Osteocyte (in vitro differentiated cells): ENCODE data around the gene POFUT2. TPM values are rescaled to one million over a fixed set of nuclear protein-coding genes. Genes with fewer than 3 reads are reported as not detected.

Experiments used
- DNase-seq: peaks from one replicate; pipeline ENCODE4 v3.0.0; 2021; ENCODE audit warnings: mixed read lengths; ENCODE audit not compliant: unreplicated experiment; ENCODE audit errors: extremely low spot score
- H3K27ac Mint-ChIP-seq: one replicate; pipeline ENCODE4 v1.8.0; 2021; ENCODE audit warnings: mild to moderate bottlenecking, mixed read lengths; ENCODE audit not compliant: unreplicated experiment
- H3K27me3 Mint-ChIP-seq: one replicate; pipeline ENCODE4 v1.8.0; 2021; ENCODE audit warnings: mixed read lengths; ENCODE audit not compliant: unreplicated experiment
- H3K36me3 Mint-ChIP-seq: one replicate; pipeline ENCODE4 v1.8.0; 2021; ENCODE audit warnings: mixed read lengths; ENCODE audit not compliant: unreplicated experiment
- H3K4me1 Mint-ChIP-seq: one replicate; pipeline ENCODE4 v1.8.0; 2021; ENCODE audit warnings: mixed read lengths; ENCODE audit not compliant: unreplicated experiment
- H3K4me3 Mint-ChIP-seq: one replicate; pipeline ENCODE4 v1.8.0; 2021; ENCODE audit warnings: mild to moderate bottlenecking, moderate library complexity, mixed read lengths; ENCODE audit not compliant: unreplicated experiment
- H3K9me3 Mint-ChIP-seq: one replicate; pipeline ENCODE4 v1.8.0; 2021; ENCODE audit warnings: mixed read lengths; ENCODE audit not compliant: unreplicated experiment
- CTCF ChIP-seq: fragments of 200-600 bp; sonication (generic); IDR thresholded peaks from 2 replicates; pipeline ENCODE4 v1.5.0; 2021; ENCODE audit warnings: antibody characterized with exemption, mild to moderate bottlenecking, moderate library complexity
- total RNA-seq: library from RNA; stranded (reverse); gene quantifications from 2 replicates; pipeline ENCODE4 v1.2.1, GENCODE V29; 2021

The POFUT2 gene
- total RNA-seq, 1 donor from 2014 or later, result 62.7 TPM

DNA sequence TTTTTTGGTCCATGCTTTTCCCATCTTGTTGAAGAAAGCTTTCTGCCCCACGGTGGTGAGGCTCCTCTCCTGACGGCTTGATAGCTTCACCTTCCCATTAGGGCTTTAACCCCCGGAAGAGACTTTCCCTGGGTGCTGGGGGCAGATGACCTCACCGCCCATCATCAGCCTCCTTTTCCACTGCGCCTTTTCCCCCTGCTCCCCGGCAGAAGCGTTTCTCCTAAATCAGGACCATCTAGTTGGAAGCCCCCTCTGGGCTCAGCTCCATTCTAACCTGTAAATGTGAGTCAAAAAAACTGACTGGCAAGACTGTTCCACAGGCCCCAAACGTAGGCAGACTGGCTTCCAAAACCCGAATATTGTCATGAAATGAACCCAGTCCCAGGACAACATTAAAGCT, 6.7 kb downstream of the POFUT2 start:
- H3K4me1 Mint-ChIP-seq, result peaks cover 7% of the 10 kb centered on the region
- TF ChIP-seq CTCF, result no peak
- peak; percentile 44 for DNase-seq
- H3K27me3 Mint-ChIP-seq, result no peaks in the 10 kb centered on the region
- no peaks in the 10 kb centered on the region for H3K9me3 Mint-ChIP-seq
- no peak overlapping the region for H3K27ac Mint-ChIP-seq
- no peak overlapping the region for H3K4me3 Mint-ChIP-seq
- H3K36me3 Mint-ChIP-seq, result peaks cover 41% of the 10 kb centered on the region

DNA sequence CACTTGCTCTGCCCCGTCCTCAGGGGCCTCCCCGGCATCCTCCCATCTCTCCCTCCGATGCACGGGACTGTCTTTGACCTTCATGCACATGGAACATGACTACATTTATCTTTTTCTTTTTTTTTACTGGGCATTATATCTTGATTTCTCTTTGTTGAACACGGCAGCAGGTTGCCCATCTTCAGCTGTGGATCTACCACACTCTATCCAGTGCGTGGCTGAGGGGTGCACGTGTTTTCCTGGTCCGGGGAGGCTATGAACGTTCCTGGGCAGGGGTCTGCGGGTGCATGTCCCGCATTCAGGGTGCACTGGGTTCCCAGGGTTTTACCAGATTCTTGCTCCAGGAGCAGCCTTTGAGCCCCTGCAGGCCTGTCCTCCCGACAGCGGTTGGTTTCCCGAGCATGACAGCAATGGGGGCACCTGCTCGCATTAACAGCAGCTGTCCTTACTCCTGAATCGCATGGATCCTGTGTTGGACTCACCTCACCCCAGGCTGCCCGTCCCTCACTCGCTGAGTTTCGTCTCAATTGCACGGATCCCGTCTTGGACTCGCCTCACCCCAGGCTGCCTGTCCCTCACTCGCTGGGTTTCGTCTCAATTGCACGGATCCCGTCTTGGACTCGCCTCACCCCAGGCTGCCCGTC, 7.4 kb downstream of the POFUT2 start:
- TF ChIP-seq CTCF, result no peak

DNA sequence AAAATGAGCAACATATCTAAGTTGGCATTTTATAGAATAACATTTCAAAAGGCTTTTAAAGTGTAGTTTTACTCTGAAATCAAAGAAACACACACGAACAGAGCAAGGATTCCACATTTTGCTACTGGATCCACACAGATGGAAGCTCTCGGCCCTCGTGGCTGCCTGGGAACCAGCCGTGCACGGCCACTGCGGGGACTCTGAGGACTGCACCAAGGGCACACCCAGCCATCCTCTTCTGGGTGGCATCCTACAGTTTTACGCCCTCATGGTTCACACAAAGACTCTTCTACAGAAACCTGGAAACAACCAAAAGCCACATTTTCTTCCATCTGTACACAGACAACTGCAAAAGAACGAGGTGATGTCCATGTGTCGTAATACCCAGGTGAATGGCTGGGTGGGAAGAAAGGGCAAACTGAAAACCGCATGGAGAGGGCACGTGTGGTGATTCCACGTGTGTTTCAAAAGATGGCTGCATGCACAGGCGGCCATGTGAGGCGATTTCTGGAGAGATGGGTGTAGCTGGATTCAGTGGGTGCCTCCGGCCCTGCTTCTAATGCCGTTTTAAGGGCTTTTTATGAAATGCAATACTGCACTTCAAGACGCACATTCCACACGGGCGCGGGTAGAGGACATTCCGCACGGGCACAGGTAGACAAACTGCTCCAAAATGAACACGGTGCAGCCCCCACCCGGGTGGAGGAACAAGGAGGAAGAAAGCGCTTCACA, 8.1 kb downstream of the POFUT2 start:
- Mint-ChIP-seq H3K27ac (no peak overlapping the region), H3K27me3 (no peaks in the 10 kb centered on the region), H3K36me3 (peaks cover 30% of the 10 kb centered on the region), H3K9me3 (no peaks in the 10 kb centered on the region), H3K4me3 (no peak overlapping the region), H3K4me1 (no peaks in the 10 kb centered on the region)
- DNase-seq, result peak; percentile 80
- no peak for TF ChIP-seq CTCF

More for the DNA sequence above, 7.4 kb downstream of the POFUT2 start:
- H3K4me1 Mint-ChIP-seq, result peaks cover 3% of the 10 kb centered on the region
- H3K9me3 Mint-ChIP-seq, result no peaks in the 10 kb centered on the region
- H3K27me3 Mint-ChIP-seq, result no peaks in the 10 kb centered on the region
- peak; percentile 78 for DNase-seq
- peaks cover 37% of the 10 kb centered on the region for H3K36me3 Mint-ChIP-seq
- no peak overlapping the region for H3K27ac Mint-ChIP-seq
- H3K4me3 Mint-ChIP-seq, result no peak overlapping the region

DNA sequence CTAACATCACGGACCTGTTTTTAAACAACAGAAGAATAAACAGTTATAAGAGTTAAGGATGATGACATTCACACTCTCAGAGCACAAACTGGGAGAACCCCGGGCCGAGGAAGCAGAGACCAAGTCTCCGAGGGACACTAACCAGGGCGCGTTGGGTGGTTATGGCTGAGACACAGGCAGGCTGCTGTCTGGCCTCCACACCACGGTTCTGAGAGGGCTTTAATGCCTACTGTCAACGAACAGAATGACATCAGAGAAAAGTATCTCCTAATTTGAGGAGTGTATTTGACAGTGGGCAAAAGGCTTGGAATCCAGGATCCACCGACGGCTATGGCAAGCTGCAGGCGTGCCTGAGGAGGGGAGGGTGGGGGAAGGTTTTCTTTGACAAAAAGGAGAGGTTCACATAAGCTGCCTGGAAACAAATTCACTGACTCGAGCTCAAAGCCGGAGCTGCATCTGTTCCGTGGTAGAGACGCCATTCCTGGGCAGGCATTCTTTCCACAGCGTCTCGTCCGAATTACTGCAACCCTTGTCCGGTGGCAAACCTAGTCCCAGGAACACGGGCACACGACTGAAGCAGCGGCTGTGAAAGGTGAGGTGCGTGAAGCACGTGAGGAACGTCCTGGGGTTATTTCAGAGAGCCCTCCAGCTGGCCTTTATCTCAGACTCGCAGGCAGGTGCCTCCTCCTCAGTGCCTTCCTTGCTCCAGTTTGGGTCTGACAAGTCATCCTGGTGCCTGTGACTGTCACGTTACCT, 9.4 kb downstream of the POFUT2 start:
- H3K4me1 Mint-ChIP-seq, result no peaks in the 10 kb centered on the region
- H3K9me3 Mint-ChIP-seq, result no peaks in the 10 kb centered on the region
- peak; percentile 69 for DNase-seq
- H3K27me3 Mint-ChIP-seq, result no peaks in the 10 kb centered on the region
- no peak overlapping the region for H3K4me3 Mint-ChIP-seq
- H3K27ac Mint-ChIP-seq, result no peak overlapping the region
- TF ChIP-seq CTCF, result no peak
- H3K36me3 Mint-ChIP-seq, result peaks cover 29% of the 10 kb centered on the region
